Right renal pelvis (tissue), 4 donors: Measurements from ENCODE around the gene WDR33. TPM values are rescaled to one million over a fixed set of nuclear protein-coding genes. Genes with fewer than 3 reads are reported as not detected.

Experiments
- DNase-seq, 4 donors: peaks; one replicate each; pipeline ENCODE4 v3.0.0-alpha.2; 2013; ENCODE audit warnings: low read depth in 4 of 4, low spot score in 3 of 4, missing footprints in 1 of 4
- polyA plus RNA-seq, 4 donors: library from polyadenylated mRNA; unstranded; fragments of 120-200 nt; gene quantifications; one replicate each; pipeline ENCODE4 v1.2.1, GENCODE V29; 2013; ENCODE audit not compliant: insufficient read length in 4 of 4

WDR33 gene
- polyA plus RNA-seq, 4 donors: 52.8 to 77.7 (median 63.3) TPM

- no peak for DNase-seq
These were observed 84.7 kb downstream of the WDR33 start for GRCh38 chr2:127726158-127726880.

DNA sequence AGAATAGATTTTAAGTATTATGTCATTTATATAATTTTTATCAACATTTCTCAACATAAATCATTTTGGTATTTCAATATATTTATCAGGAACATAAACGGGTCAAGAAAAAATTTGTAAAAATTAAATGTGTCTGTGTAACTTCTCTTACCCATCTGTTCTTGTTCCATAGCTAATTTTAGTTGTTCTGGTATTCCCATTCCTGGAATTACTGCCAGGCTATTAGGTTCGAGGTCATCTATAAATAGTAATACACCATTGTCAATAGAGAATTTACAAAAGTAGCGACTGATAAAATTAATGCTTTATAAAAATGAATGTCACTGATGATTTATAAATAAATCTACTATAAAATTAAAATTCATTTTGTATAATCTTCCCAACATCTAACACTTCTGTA lies 88.2 kb downstream of the WDR33 start:
- DNase-seq: no peak

DNA sequence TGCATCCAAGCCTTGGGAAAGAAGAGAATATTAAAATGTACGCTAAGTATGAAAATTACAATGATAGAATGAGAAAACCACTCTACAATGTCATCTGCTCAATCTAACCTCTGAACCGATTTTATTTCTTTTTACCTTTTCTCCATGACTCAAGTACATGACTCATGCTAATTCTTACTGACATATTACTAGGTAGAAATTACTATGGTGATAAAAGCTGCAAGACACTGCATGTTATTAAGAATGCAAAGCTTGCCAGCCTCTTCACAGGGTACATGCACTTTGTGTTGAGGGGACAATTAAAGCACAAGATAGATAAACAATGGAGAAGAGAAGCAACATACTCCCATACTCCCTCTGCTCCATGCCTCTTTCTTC lies 89.0 kb downstream of the WDR33 start:
- no peak for DNase-seq

- no peak for DNase-seq
These were observed 89.5 kb downstream of the WDR33 start for GRCh38 chr2:127721311-127721977.

- DNase-seq: no peak
These were observed 91.4 kb downstream of the WDR33 start for GRCh38 chr2:127719301-127720218.

- DNase-seq: no peak
These were observed 92.7 kb downstream of the WDR33 start for GRCh38 chr2:127718271-127718670.

- no peak for DNase-seq
These were observed 95.1 kb downstream of the WDR33 start for GRCh38 chr2:127715778-127716449.

DNA sequence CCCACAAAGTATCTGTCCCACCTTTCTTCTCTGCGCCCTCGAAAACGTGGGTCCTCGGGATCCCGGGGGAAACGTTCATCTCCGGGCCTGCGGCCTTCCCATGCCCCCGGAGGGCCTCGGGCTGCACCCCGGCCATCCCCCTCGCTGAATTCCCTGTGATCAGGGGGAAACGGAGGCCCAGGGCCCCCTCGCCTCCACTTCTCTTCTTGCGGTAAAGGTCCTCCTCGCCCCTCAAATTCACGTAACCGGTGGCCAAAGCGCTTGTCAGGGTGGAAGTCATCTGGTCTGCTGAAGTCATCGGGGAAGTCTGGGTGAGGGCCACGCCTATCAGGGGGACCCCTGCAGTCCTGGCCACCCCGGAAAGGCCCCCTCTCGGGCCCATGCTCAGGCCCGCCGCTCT lies 97.4 kb downstream of the WDR33 start:
- no peak for DNase-seq

DNA sequence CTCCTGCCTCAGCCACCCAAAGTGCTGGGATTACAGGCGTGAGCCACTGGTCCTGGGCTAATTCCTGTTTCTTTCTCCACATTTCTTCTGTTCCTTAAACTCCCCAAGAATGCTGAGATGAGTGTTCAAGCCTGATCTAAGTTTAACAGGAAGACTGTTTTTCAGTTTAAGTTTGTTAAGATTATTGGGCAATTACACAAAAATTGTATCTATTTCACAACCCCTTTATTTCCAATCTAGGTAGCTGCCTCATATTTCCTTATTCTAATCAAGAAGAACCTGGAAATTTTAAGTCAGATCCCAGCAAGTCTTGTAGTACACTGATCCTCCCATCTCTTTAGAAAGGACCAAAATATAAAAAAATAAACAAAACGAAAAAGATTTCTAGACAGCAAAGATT lies 98.0 kb downstream of the WDR33 start:
- no peak for DNase-seq

DNA sequence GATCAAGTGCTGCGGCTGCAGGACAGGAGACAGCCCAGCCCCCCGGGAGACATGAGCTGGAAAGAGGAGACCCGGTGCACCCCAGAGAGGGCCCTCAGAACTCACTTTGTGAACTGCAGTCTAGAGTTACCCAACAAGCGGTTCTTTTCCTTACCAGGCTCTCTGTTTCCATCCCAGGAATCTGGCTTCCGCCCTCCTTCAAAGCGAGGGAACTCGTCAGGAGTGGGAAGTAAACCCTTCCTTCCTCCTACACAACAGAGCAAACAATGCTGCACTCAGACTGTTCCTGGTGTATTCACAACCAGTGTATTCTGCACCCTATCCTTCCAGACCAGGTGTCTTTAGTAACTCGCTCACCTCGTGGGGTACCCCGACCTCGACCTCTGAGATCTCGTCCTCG lies 101.6 kb downstream of the WDR33 start:
- no peak for DNase-seq

DNA sequence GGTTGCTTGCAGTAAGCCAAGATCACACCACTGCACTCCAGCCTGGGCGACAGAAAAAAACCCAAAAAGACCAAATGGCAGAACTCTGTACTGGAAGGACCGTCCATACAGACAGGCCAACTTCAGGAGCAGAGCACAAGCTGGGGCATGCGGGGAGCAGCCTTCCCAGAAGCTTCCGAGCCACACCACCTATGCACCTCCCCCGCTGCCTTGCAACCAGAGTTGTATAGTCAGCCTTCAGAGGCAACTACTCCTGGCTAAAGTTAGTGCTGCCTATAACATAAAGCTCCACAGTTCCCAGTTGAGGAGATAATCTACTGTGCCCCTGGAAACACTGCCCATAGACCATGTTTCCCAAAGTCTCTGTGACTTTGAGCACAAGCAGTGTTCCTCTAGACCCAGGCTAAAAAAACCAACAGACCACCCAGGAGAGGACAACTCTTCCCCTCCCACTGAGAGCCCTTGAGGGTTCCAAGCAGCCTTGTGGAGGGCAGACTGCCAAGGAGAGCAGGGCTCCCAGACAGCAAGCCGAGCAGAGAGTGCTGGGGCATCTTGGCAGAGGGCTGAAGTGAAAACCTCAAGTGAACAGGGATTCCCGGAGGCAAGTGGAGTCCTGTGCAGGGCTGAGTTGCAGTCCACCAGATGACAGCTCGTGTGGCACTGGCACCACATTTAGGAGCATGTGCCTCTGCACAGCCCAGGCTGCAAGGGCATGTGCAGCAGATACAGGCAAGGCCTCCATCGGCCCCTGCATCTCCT lies 102.9 kb downstream of the WDR33 start:
- DNase-seq: no peak

GRCh38 chr2:127706215-127706990 lies 104.6 kb downstream of the WDR33 start:
- no peak for DNase-seq

GRCh38 chr2:127705391-127706065 lies 105.4 kb downstream of the WDR33 start:
- DNase-seq: no peak

GRCh38 chr2:127704641-127705390 lies 106.2 kb downstream of the WDR33 start:
- DNase-seq: no peak

DNA sequence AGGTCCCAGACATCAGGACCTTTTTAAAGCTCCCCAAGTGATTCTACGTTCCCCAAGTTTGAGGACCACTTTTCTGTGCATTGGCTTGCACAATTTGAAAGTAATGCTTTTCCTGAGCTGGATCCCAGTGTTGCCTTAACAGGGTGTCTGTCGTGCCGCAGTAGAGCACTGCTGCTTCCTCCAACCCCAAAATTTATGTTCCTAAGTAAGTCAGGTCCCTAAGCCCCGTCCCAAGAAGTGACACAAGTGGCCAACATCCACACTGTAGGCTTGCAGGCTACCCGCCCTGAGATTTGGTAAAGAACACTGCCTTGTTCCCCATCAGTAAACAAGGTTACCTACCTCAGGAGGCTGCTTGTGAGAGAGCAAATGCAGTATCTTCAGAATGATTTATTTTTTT lies 107.7 kb downstream of the WDR33 start:
- no peak for DNase-seq

DNA sequence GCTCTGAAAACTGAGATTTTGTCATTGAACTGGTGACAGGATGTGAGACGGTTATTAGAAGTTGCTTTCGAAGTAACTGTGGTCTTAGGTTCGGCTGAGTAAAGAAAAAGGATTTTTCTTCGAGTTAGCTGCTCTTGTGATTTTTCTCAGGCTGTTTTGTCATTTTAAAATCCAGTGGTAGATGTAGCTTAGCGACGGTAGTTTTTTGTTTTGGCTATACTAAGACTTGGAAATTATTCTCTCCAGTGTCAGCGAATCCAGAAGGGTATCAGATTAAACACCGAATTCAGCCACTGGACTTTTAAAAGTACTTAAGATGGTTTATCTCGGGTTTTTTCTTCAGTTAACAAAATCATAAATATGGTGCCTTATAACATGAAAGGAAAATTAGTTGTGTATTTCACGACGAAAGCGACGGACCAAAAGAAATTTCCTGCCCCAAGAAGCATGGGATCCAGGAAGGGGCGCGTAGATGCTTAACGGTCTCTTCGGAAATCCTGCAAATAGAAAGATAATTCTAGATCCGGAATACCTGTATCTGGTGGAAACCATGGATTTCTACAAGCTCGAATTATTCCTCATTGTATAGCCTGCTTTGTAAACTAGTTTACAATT lies 108.5 kb downstream of the WDR33 start:
- no peak for DNase-seq

- DNase-seq: peak; percentile 41 to 56 (median 49)
These were observed 109.1 kb downstream of the WDR33 start for GRCh38 chr2:127701651-127702394.
